GM18868 (cell line): Measurements from ENCODE around the gene PRSS57.

Experiments
- ATAC-seq: cut with Tn5 transposase; IDR thresholded peaks from one replicate; pipeline ENCODE4 v1.9.1; 2021; ENCODE audit warnings: mild to moderate bottlenecking, moderate library complexity; ENCODE audit not compliant: unreplicated experiment

The PRSS57 gene

DNA sequence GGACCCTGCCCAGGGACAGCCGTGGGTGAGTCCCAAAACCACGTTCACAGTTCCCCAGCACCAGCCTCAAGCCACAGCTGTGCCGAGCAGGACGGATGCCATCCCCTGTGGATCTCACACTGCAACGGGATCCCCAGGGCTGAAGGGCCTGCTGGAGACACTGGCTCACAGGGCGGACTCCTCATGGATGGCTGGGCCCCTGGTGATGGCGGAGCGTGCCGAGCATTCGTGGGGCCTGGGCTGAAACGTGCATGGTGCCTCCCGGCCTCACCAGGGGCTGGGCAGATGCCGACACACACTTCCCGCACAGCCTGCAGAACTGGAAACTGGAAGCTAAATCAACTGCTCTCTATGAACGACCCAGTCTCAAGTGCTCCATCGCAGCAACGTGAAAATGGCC lies 41.8 kb downstream of the PRSS57 start:
- no peak for ATAC-seq

DNA sequence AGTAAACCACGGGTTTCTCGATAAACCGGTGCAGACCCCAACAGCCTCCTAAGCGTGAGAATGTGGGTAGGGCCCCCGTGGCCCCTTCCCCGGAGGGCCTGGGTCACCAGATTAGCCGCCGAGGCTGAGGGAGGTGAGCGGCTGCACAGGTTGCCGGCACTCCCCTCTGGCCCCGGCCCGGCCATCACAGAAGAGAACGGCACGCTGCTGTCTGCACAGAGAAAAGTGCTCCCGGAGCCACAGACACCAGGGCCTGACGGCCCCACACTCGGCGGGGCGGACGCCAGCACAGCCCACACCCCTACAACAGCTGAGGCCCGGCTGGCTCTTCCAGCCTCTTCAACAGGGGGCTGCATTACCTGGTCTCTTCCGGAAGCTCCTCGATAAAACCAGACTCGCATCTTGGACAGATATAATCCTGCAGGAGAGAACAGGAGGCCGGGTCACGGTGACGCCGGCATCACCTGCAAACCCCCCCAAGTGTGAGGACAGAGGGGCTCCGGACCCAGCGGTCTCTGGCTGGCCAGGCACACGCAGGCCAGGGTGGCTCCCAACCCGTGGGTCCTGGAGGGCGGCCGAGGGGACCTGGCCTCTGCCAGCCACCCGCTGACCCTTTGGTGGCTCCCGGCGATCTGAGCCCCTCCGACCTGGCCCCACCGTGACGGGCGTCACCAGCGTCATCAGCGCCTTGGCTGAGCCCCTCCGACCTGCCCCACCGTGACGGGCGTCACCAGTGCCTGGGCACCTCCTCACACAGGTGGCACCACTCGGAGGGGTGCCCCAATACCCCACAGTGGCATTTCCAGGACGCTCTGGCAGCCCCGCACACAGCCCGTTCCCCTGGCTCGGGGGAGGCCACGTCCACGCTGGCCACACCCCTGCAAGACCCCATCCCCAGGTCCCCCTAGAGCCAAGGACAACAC lies 42.5 kb downstream of the PRSS57 start:
- ATAC-seq, result no peak

DNA sequence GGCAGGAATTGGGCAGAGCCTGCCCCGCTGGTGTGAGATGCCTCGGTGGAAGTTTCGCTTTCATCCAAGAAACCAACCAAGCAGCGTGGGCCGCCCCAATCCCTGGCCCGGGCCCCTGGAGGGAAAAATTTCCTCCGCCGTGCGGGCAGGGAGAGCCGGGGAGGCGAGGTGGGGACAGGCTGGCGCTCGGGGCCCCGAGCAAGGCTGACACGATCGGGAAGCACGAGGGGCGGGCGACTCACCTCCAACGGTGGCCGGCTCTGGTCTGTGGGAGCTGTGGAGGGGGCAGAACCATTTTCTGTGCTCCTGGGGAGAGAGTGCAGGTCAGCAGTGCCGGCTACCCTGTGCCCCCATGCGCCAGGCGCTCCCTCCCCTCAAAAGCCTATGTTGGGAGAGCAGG lies 43.3 kb downstream of the PRSS57 start:
- no peak for ATAC-seq

DNA sequence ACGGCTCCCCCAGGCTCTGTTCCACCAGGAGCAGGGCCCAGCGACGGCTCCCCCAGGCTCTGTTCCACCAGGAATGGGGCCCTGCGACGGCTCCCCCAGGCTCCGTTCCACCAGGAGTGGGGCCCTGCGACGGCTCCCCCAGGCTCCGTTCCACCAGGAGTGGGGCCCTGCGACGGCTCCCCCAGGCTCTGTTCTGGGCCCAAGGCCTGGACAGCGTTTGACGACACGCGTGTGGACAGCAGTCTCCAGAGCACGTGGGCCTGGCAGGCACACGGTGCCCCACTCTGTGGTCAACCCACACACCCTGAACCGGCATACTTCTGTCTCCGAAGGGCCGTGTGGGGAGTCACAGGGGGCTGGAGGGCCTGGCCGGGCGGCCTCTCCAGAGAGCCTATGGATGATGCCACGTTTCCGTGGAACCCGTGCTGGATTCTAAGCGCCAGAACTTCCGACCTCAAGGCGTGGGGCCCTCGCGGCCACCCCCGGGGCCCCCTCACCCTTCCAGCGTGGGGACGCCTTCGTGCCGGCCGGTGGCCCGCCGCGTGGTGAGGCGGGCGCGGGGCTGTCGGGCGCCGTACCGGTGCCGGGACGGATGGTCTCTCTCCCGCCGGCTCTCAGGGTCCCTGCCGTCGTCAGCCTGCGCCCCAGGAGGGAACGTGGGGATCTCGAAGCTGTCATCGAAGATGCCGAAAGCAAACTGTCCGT lies 44.0 kb downstream of the PRSS57 start:
- ATAC-seq, result no peak

DNA sequence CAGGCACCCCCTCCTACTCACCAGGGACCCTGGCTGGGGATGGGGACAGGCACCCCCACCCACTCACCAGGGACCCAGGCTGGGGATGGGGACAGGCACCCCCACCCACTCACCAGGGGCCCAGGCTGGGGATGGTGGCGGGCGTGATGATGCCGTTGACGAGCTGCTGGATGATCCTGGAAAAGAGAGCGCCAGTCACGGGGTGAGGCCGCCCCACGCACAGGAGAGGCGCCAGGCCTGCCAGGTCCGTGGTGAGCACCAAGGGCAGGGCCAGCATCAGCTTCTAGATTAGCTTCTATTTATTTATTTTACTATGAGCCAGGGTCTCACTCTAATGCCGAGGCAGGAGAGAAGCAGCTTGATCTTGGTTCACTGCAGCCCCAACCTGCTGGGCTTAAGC lies 45.1 kb downstream of the PRSS57 start:
- ATAC-seq, result no peak

DNA sequence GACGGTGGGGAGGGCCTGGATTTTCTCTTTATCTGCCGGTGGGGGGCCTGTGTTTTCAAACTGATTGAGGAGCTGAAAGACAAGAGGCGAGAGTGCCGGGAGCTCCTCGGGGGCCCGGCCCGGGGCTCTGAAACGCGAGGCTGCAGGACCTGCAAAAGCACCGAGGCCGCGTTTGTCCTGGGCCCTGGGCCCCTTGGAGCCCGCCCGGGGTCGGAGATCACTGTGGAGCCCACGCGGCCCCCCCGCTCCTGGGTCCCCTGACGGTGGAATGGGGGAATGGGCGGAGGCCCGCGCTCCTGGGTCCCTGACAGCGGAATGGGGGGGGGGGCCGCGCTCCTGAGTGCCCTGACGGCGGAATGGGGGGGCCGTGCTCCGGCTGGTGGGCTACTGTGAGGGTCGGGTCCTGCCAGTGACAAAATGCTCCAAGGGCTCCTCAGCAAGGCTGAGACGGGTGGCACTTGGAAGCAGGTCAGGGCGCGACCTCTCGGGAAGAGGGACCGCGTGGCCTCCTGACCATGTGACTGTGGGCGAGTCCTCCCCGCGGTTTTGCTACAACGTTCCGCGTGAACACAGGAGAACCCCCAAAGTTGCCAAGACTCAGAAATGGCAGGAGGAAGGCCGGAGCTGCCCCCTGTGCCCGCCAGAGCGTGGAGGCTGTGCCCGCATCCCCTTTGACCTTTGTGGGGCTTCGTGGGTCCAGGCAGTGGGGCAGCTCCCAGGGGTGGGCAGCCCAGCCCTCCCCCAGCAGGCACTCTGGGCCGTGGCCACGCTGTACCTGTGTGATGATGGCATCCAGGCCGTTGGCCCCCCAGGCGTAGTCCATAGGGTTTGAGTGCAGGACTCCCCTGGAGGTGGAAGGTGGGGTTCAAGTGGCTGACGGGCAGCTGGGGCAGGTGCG lies 46.1 kb downstream of the PRSS57 start:
- no peak for ATAC-seq

DNA sequence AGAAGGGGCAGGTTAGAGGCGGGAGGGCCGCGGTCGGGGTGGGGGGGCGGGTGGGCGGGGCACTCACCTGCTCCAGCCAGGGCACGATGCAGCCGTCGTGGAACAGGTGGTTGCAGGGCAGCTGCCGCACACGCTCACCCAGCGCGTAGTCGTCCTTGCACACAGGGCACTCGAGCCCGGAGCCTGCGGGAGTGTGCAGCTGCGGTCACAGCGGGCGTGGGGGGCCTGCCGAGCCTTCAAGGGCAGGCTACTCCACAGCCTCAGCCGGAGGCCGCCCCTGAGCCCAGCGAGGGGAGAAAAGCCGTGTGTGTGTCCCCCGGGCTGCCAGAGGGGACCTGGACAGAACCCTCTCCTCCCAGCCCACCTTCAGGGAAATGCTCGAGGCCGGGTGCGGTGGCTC lies 46.9 kb downstream of the PRSS57 start:
- ATAC-seq, result no peak

DNA sequence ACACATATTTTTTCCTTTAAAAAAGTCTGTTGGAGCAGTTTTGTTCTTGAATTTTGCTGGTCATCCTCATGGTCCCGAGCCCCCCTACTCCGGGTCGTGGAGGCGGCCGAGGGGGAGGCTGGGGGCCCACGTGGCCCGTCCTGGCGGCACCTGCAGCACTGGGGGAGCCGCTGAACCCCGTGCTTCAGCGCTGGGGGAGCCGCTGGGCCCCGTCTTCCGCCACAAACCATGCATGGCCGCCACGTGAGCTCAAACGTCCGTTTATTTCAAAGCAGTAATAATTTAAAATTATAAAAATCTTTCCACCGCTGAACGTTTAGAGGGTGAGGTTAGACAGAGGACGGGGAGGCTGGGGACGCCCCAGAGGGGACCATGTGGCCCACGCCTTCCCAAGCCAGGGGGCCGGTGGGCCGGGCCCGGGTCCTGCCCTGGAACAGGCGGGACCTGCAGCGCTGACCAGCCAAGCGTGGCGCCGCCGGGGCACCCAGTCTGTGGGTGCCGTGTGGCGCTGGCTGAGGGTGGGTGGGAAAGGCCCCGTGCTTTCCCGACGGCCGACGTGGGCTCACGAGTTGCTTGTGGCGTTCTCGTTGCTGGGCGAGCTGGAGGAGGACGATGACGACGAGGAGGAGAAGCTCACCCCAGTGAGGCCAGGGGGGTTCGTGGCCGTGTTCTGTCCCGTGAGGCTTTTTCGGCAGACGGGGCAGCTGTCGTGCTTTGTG lies 47.5 kb downstream of the PRSS57 start:
- no peak for ATAC-seq

DNA sequence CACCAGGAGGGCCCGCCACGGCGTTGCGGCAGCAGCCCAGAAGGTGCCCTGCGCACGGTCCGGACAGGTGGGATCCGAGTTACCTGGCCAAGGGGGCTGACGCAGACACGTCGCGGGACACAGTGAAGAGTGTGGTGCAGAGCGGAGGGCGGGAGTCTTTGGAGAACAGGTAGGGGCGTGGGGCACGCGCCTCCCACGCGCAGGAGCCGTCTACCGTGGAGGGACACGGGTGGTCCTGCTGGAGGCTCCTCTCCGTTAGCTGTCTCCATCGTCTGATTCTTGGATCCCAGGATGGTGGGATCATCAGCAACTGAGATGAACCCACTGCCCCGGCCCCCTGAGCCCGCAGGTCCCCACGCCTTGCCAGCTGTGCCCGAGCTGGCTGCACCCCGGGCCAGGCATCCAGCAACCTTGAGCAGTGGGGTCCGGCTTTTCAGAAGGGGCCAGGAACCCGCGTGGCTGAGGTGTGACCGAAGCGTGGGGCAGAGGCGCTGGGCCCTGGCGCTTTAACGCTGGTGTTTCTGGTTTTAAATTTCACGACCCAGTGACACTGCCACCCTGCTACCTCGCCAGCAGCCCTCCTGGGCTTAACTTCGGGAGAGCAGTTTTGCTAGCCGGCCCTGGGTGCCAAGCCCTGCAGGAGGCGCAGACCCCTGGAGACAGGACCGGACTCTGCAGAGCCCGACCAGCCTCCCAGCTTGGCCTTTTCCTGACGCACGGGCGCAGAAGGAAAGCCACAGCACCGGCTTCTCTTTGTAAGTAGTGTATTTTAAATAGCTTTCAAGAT lies 48.3 kb downstream of the PRSS57 start:
- ATAC-seq, result no peak

DNA sequence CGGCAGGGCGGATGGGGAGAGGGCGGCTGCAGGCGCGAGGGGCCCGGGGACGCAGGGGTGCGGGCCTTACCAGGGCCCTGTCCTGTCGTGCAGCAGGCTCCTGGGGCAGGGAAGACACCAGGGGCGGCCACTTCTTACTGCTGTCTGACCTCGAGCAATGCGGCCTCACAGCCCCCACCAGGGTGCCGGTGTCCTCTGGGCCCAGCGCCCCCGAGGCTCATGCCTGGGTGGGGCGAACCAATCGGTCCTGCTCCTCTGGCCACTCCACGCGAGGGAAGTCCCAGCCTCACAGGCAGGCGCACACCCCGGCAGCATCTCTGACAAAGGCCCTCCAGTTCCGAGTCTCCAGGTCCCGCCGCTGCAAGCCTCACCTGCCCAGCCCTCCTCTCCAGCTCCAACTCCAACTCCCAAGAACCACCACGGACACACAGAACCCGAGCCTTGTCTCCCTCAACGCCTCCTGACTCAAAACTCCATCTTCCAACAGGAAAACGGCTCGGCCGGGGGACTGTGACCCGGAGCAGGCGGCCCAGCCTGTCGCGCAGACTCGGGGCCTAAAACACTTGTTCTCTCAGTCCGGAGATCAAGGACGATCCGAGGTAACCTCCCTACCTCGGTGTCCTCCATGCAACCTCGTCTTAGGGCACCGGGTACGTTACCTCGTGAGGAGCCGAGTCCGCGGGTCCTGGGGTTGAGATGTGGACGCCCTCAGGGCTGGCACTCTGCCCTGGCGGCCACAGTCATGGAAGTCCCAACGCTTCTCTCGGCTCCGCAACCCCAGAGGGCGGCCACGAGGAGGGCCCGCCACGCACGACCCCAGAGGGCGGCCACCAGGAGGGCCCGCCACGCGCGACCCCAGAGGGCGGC lies 49.1 kb downstream of the PRSS57 start:
- no peak for ATAC-seq

DNA sequence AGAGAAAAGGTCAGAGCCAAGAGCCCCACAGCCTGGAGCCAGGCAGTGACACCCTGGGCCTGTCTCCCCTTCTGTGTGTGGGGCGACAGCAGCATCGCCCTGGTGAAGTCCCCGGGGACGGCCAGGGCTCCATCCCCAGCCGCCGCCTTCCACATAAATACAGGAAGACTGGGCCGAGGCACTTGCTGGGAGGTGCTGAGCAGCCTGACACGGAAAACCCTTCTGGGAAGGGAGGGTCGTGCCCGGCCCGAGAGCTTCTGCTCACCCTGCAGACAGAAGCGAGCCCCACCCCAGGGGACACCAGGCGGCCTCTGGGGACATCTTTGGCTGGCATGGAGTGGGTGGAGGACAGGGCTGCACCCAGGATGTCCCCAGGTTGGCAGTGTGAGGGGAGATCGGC lies 50.5 kb downstream of the PRSS57 start:
- ATAC-seq, result no peak

DNA sequence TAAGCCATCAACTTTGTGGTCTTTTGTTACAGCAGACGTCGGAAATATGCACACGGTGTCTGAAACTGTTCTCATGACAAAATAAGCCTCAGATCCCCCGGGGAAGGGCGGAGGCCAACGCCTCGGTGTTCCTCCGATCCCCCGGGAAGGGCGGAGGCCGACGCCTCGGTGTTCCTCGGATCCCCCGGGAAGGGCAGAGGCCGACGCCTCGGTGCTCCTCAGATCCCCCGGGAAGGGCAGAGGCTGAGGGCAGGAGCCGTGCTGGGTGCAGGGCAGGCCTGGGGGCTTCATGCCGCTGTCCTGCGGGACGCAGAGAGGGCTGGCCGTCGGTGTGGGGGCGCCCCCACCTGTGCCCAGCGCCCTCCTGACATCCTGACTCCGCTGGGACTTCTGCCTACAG lies 50.9 kb downstream of the PRSS57 start:
- no peak for ATAC-seq

DNA sequence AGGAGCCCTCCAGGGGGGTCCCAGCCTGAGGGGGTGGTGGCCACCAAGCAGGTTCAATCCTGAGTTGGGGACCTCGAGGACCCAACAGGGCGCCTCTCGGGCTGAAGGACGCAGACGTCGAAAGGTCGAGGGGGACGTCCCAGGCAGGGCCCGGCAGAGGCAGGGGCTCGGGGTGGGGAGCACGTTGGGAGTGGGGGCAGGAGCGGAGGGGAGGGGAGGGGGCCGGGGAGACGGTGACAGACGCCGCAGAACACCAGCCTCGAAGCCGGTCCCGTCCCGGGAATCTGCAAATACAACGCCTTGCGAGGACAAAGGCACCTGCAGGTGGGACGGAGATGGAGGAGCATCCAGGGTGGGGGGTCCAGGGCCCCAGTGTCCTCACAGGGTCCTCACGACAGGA lies 51.5 kb downstream of the PRSS57 start:
- ATAC-seq, result no peak

DNA sequence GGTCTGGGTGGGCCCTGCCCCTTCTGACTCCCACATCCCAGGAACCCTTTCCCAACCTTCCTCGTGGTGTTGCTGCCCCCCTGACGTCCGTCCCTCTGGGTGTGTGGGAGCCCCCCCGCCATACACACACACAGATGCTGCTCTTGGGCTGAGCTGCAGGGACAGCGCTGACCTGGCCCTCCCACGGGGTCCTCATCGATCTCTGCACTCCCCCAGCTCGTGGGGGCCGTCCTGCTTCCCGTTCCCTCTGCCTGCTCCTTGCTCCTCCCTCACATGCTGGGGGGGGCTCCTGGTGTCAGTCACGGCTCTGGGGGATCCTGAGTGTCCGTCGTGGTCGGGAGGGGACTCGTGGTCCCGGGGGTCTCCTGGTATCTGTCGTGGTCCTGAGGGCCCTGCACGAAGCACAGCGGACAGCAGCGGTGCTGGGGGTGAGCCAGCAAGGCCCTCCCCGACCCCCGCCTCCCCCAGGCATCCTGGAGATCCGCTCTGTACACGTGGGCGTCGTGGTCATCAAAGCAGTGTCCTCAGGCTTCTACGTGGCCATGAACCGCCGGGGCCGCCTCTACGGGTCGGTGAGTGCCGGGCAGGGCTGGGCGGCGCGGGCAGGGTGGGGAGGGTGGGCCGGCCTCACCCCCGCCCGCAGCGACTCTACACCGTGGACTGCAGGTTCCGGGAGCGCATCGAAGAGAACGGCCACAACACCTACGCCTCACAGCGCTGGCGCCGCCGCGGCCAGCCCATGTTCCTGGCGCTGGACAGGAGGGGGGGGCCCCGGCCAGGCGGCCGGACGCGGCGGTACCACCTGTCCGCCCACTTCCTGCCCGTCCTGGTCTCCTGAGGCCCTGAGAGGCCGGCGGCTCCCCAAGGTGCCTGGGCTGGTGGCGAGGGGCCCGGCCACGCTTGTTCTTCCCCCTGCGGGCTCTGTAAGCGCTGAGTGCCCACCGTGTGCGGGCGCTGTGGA lies 52.2 kb downstream of the PRSS57 start:
- no peak for ATAC-seq

DNA sequence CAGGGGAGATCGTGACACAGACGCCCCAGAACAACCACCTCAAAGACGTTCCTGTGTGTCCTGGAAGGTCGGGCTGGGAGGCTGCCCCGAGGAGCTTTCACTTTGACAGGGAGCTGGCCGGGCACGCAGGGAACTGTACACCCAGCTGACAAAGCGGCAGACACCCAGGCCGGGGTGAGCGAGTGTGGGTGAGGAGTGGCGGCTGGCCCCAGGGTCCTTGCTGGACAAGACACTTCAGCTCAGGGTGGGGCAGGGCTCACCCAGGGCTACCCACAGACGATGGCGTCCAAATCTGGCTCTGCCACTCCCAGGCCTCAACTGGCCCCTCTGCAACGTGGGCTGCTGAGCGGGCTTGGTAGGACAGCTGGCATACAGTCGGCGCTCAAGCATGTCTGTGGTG lies 53.5 kb downstream of the PRSS57 start:
- ATAC-seq, result no peak

DNA sequence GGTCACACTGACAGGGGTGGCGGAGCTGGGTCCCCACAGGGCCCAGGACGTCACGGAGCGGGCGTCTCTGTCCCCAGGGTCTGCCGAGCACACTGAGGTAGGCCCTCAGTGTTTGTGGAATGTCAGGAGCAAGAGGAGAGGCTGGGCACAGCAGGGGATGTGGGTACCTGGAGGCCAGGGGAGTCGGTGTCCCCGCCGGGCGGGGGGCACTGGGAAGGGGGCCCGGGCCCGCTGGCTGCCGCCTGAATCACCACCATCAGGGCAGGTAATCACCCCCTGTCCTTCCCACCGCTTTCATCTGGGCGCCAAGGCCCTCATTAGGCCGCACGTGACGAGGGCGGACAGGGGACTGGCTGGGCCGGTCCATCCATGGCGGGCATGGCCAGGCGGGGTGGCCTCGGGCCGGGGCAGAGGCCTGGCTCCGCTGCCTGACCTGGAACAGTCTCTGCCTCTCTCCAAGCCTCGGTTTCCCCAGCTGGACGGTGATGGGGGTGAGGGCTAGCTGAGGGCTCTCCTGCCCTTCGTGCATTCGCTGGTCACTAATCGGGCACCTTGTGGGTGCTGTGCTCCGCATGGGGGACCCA lies 54.6 kb downstream of the PRSS57 start:
- ATAC-seq, result no peak

DNA sequence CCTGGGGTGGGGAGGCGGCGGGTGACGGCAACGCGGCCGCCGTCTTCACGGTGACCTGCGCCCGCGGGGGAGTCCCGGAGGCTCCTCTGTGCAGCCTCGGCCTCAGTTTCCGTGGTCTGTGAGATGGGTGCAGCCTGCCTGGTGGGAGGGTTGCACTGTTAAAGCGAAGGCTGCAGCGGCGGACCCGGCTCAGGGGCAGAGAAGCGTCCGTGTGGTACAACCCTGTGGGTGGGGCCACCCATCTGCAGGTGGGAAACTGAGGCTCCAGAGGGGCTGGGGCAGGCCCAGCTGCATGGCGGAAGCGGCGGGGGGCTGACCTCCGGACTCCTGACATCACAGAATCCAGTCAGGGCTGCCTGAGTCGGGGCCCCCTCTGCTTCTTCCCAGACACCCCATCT lies 55.1 kb downstream of the PRSS57 start:
- no peak for ATAC-seq
